Glutamatergic neuron (in vitro differentiated cells): ENCODE measurements around the gene GLB1L3. TPM values are rescaled to one million over a fixed set of nuclear protein-coding genes. Genes with fewer than 3 reads are reported as not detected.
A peak's percentile ranks its signal among the peaks of the same experiment; 100 is the strongest.

Experiments used
- DNase-seq: peaks from one replicate; pipeline ENCODE4 v3.0.0; 2022
- H3K27ac Mint-ChIP-seq: one replicate; pipeline ENCODE4 v1.8.0; 2020; ENCODE audit warnings: mild to moderate bottlenecking, mixed read lengths, inconsistent platforms; ENCODE audit not compliant: unreplicated experiment
- H3K27me3 Mint-ChIP-seq: one replicate; pipeline ENCODE4 v1.8.0; 2020; ENCODE audit warnings: mild to moderate bottlenecking, moderate library complexity, mixed read lengths, inconsistent platforms; ENCODE audit not compliant: unreplicated experiment
- H3K36me3 Mint-ChIP-seq: one replicate; pipeline ENCODE4 v1.8.0; 2020; ENCODE audit warnings: mild to moderate bottlenecking, mixed read lengths, inconsistent platforms; ENCODE audit not compliant: unreplicated experiment
- H3K4me1 Mint-ChIP-seq: one replicate; pipeline ENCODE4 v1.8.0; 2020; ENCODE audit warnings: mild to moderate bottlenecking, low read depth, mixed read lengths, inconsistent platforms; ENCODE audit not compliant: unreplicated experiment
- H3K4me3 Mint-ChIP-seq: one replicate; pipeline ENCODE4 v1.8.0; 2020; ENCODE audit warnings: mild to moderate bottlenecking, mixed read lengths, inconsistent platforms; ENCODE audit not compliant: unreplicated experiment
- H3K9me3 Mint-ChIP-seq: one replicate; pipeline ENCODE4 v1.8.0; 2020; ENCODE audit warnings: mild to moderate bottlenecking, moderate library complexity, mixed read lengths, inconsistent platforms; ENCODE audit not compliant: unreplicated experiment
- CTCF ChIP-seq: fragments of 200-600 bp; sonication (generic); IDR thresholded peaks from one replicate; pipeline ENCODE4 v1.5.0; 2021; ENCODE audit not compliant: partially characterized antibody, unreplicated experiment
- total RNA-seq: library from RNA; stranded (reverse); fragmentation: NEBNext Ultra II Directional; extraction: Animal tissue kit (Norgen Biotek cat#: 25700); gene quantifications from one replicate; pipeline ENCODE4 v1.2.1, GENCODE V29; 2021; ENCODE audit not compliant: unreplicated experiment

The GLB1L3 gene
- total RNA-seq, 1 donor from 2014 or later, result 0.83 TPM

GRCh38 chr11:134287561-134287960 is 11.4 kb downstream of the GLB1L3 start:
- Mint-ChIP-seq H3K36me3 (no peaks in the 10 kb centered on the region), H3K9me3 (peaks cover 1% of the 10 kb centered on the region), H3K27ac (no peak overlapping the region), H3K4me3 (no peak overlapping the region), H3K27me3 (peaks cover 2% of the 10 kb centered on the region), H3K4me1 (peaks cover 5% of the 10 kb centered on the region)
- TF ChIP-seq CTCF, result no peak
- no peak for DNase-seq

- Mint-ChIP-seq H3K36me3 (no peaks in the 10 kb centered on the region), H3K4me3 (no peak overlapping the region), H3K4me1 (peaks cover 5% of the 10 kb centered on the region), H3K27me3 (peaks cover 2% of the 10 kb centered on the region), H3K27ac (no peak overlapping the region), H3K9me3 (peaks cover 1% of the 10 kb centered on the region)
- no peak for DNase-seq
- TF ChIP-seq CTCF, result no peak
Observed at GRCh38 chr11:134288486-134288885, 12.3 kb downstream of the GLB1L3 start.

- Mint-ChIP-seq H3K9me3 (peaks cover 1% of the 10 kb centered on the region), H3K27me3 (peaks cover 2% of the 10 kb centered on the region), H3K4me3 (no peak overlapping the region), H3K36me3 (no peaks in the 10 kb centered on the region), H3K4me1 (peaks cover 5% of the 10 kb centered on the region), H3K27ac (no peak overlapping the region)
- TF ChIP-seq CTCF, result no peak
- DNase-seq, result no peak
Observed at GRCh38 chr11:134289167-134289566, 13.0 kb downstream of the GLB1L3 start.

- peaks cover 1% of the 10 kb centered on the region for H3K9me3 Mint-ChIP-seq
- TF ChIP-seq CTCF, result no peak
- H3K4me1 Mint-ChIP-seq, result peaks cover 5% of the 10 kb centered on the region
- H3K27ac Mint-ChIP-seq, result no peak overlapping the region
- DNase-seq, result peak; percentile 37
- H3K27me3 Mint-ChIP-seq, result peaks cover 5% of the 10 kb centered on the region
- no peak overlapping the region for H3K4me3 Mint-ChIP-seq
- H3K36me3 Mint-ChIP-seq, result no peaks in the 10 kb centered on the region
Observed at GRCh38 chr11:134289789-134290188, 13.6 kb downstream of the GLB1L3 start.

- H3K27ac Mint-ChIP-seq, result peak overlapping the region; percentile 25
- no peaks in the 10 kb centered on the region for H3K36me3 Mint-ChIP-seq
- H3K27me3 Mint-ChIP-seq, result peaks cover 5% of the 10 kb centered on the region
- no peak for DNase-seq
- H3K4me1 Mint-ChIP-seq, result peaks cover 5% of the 10 kb centered on the region
- no peak for TF ChIP-seq CTCF
- H3K9me3 Mint-ChIP-seq, result peaks cover 1% of the 10 kb centered on the region
- H3K4me3 Mint-ChIP-seq, result no peak overlapping the region
Observed at GRCh38 chr11:134290646-134291045, 14.5 kb downstream of the GLB1L3 start.
